Neural cell (in vitro differentiated cells): ENCODE data around the gene PCDHGA8. TPM values are rescaled to one million over a fixed set of nuclear protein-coding genes. Genes with fewer than 3 reads are reported as not detected.

ENCODE experiments used
- H2AFZ ChIP-seq: fragments of 200-600, 300-800 bp; sonication (generic), shearing (Covaris generic); 2 replicates; pipeline ENCODE4 v1.6.0; 2014; ENCODE audit warnings: low read depth, mild to moderate bottlenecking, antibody characterized with exemption, low read length, moderate library complexity
- H3F3A ChIP-seq: fragments of 200-600 bp; shearing (Covaris generic); 2 replicates; pipeline ENCODE4 v1.6.1; 2016; ENCODE audit warnings: mild to moderate bottlenecking, moderate library complexity, mixed read lengths, antibody characterized with exemption, low read length; ENCODE audit not compliant: insufficient read depth, poor library complexity, severe bottlenecking
- H3K27ac ChIP-seq: fragments of 200-600, 300-800 bp; sonication (generic), shearing (Covaris generic); 2 replicates; pipeline ENCODE4 v1.5.1; 2014; ENCODE audit warnings: mild to moderate bottlenecking, low read length, moderate library complexity
- H3K27me3 ChIP-seq: fragments of 300-800, 200-600 bp; sonication (generic), shearing (Covaris generic); 2 replicates; pipeline ENCODE4 v1.6.0; 2014; ENCODE audit warnings: mild to moderate bottlenecking, low read depth, low read length, moderate library complexity; ENCODE audit not compliant: insufficient read depth
- H3K36me3 ChIP-seq: fragments of 300-800, 200-600 bp; sonication (generic), shearing (Covaris generic); 2 replicates; pipeline ENCODE4 v1.5.1; 2014; ENCODE audit warnings: mild to moderate bottlenecking, antibody characterized with exemption, low read length, moderate library complexity; ENCODE audit not compliant: insufficient read depth
- H3K4me2 ChIP-seq: fragments of 300-800, 200-600 bp; sonication (generic), shearing (Covaris generic); 2 replicates; pipeline ENCODE4 v1.6.0; 2014; ENCODE audit warnings: mild to moderate bottlenecking, low read length
- H3K4me3 ChIP-seq: fragments of 300-800, 200-600 bp; sonication (generic), shearing (Covaris generic); 2 replicates; pipeline ENCODE4 v1.5.1; 2014; ENCODE audit warnings: mild to moderate bottlenecking, low read length, moderate library complexity
- H3K79me2 ChIP-seq: fragments of 200-600 bp; shearing (Covaris generic); replicated peaks from 2 replicates; pipeline ENCODE4 v1.6.0; 2014; ENCODE audit warnings: mild to moderate bottlenecking, low read length, moderate library complexity; ENCODE audit not compliant: insufficient read depth
- H3K9ac ChIP-seq: fragments of 300-800, 200-600 bp; sonication (generic), shearing (Covaris generic); 2 replicates; pipeline ENCODE4 v1.6.1; 2016; ENCODE audit warnings: mild to moderate bottlenecking, low read length, mixed read lengths
- H3K9me2 ChIP-seq: fragments of 200-600 bp; shearing (Covaris generic); 2 replicates; pipeline ENCODE4 v1.6.1; 2016; ENCODE audit warnings: mild to moderate bottlenecking, low read length, mixed read lengths; ENCODE audit not compliant: insufficient read depth
- H3K9me3 ChIP-seq: fragments of 200-600, 300-800 bp; sonication (generic), shearing (Covaris generic); 2 replicates; pipeline ENCODE4 v1.6.1; 2016; ENCODE audit warnings: mild to moderate bottlenecking, mixed run types, low read length, moderate library complexity, mixed read lengths
- H4K20me1 ChIP-seq: fragments of 200-600 bp; shearing (Covaris generic); 2 replicates; pipeline ENCODE4 v1.6.1; 2016; ENCODE audit warnings: mild to moderate bottlenecking, mixed run types; ENCODE audit not compliant: insufficient read depth
- CTCF ChIP-seq: fragments of 450-650 bp; IDR thresholded peaks from 2 replicates; pipeline ENCODE4 v1.5.1; 2014; ENCODE audit warnings: antibody characterized with exemption, mild to moderate bottlenecking, moderate library complexity; ENCODE audit not compliant: poor library complexity, severe bottlenecking
- EP300 ChIP-seq: fragments of 450-650 bp; conservative IDR thresholded peaks from 2 replicates; pipeline ENCODE4 v1.6.1; 2014; ENCODE audit warnings: antibody characterized with exemption, mild to moderate bottlenecking, moderate library complexity; ENCODE audit not compliant: poor library complexity, severe bottlenecking
- EZH2 ChIP-seq: fragments of 200-600, 300-800 bp; shearing (Covaris generic), sonication (generic); IDR thresholded peaks from 2 replicates; pipeline ENCODE4 v1.6.1; 2014; ENCODE audit warnings: antibody characterized with exemption, low read length, borderline replicate concordance, mild to moderate bottlenecking; ENCODE audit not compliant: insufficient read depth, poor library complexity, severe bottlenecking
- MXI1 ChIP-seq: fragments of 450-650 bp; conservative IDR thresholded peaks from 2 replicates; pipeline ENCODE4 v1.6.1; 2014; ENCODE audit warnings: antibody characterized with exemption, mild to moderate bottlenecking; ENCODE audit not compliant: poor library complexity, severe bottlenecking
- POLR2AphosphoS5 ChIP-seq: IDR thresholded peaks from 2 replicates; pipeline ENCODE4 v1.6.1; 2012
- RAD21 ChIP-seq: fragments of 450-650 bp; conservative IDR thresholded peaks from 2 replicates; pipeline ENCODE4 v1.6.1; 2014; ENCODE audit warnings: antibody characterized with exemption, mild to moderate bottlenecking, moderate library complexity
- SMC3 ChIP-seq: fragments of 450-650 bp; conservative IDR thresholded peaks from 2 replicates; pipeline ENCODE4 v1.6.1; 2014; ENCODE audit warnings: antibody characterized with exemption, mild to moderate bottlenecking, moderate library complexity; ENCODE audit not compliant: poor library complexity
- TAF1 ChIP-seq: IDR thresholded peaks from 2 replicates; pipeline ENCODE4 v1.6.1; 2012; ENCODE audit warnings: low read depth
- polyA plus RNA-seq: library from polyadenylated mRNA; depleted of rRNA; stranded (reverse); fragments of >200 nt; gene quantifications from 2 replicates; pipeline ENCODE4 v1.2.3, GENCODE V29; 2014
- TF ChIP-seq, protein P1 (sequence below): IDR thresholded peaks from 2 replicates; pipeline ENCODE4 v1.6.1; 2012; ENCODE audit warnings: borderline replicate concordance

Gene PCDHGA8
- polyA plus RNA-seq, 1 donor from 2014 or later, result 0.19 TPM

- TF ChIP-seq RAD21, result no peak
- no peak for TF ChIP-seq CTCF
- TF ChIP-seq EP300, result no peak
- TF ChIP-seq POLR2AphosphoS5, result no peak
- TF ChIP-seq TAF1, result no peak
- no peak for TF ChIP-seq EZH2
- TF ChIP-seq SMC3, result no peak
- no peak for TF ChIP-seq MXI1
- TF ChIP-seq, protein P1, sequence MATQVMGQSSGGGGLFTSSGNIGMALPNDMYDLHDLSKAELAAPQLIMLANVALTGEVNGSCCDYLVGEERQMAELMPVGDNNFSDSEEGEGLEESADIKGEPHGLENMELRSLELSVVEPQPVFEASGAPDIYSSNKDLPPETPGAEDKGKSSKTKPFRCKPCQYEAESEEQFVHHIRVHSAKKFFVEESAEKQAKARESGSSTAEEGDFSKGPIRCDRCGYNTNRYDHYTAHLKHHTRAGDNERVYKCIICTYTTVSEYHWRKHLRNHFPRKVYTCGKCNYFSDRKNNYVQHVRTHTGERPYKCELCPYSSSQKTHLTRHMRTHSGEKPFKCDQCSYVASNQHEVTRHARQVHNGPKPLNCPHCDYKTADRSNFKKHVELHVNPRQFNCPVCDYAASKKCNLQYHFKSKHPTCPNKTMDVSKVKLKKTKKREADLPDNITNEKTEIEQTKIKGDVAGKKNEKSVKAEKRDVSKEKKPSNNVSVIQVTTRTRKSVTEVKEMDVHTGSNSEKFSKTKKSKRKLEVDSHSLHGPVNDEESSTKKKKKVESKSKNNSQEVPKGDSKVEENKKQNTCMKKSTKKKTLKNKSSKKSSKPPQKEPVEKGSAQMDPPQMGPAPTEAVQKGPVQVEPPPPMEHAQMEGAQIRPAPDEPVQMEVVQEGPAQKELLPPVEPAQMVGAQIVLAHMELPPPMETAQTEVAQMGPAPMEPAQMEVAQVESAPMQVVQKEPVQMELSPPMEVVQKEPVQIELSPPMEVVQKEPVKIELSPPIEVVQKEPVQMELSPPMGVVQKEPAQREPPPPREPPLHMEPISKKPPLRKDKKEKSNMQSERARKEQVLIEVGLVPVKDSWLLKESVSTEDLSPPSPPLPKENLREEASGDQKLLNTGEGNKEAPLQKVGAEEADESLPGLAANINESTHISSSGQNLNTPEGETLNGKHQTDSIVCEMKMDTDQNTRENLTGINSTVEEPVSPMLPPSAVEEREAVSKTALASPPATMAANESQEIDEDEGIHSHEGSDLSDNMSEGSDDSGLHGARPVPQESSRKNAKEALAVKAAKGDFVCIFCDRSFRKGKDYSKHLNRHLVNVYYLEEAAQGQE, result no peak
- Histone ChIP-seq H4K20me1 (no peaks in the 10 kb centered on the region), H3K9me2 (no peaks in the 10 kb centered on the region), H3K27ac (no peak within 1 kb of the TSS), H3K36me3 (no peaks in the 10 kb centered on the region), H3K9me3 (peaks cover 10% of the 10 kb centered on the region), H3K4me3 (no peak within 1 kb of the TSS), H3K79me2 (no peaks in the 10 kb centered on the region), H3K9ac (no peak within 1 kb of the TSS), H3K27me3 (no peaks in the 10 kb centered on the region), H2AFZ (no peak within 1 kb of the TSS), H3F3A (no peaks in the 10 kb centered on the region), H3K4me2 (no peak within 1 kb of the TSS)
These were observed 49.0 kb upstream of the PCDHGA8 start, which contains the start of gene PCDHGA3 for GRCh38 chr5:141343242-141343952. Gene PCDHGA3, plus strand, starts transcription at chr5:141343829. Its CDS starts 205 bp downstream, at chr5:141344034.

DNA sequence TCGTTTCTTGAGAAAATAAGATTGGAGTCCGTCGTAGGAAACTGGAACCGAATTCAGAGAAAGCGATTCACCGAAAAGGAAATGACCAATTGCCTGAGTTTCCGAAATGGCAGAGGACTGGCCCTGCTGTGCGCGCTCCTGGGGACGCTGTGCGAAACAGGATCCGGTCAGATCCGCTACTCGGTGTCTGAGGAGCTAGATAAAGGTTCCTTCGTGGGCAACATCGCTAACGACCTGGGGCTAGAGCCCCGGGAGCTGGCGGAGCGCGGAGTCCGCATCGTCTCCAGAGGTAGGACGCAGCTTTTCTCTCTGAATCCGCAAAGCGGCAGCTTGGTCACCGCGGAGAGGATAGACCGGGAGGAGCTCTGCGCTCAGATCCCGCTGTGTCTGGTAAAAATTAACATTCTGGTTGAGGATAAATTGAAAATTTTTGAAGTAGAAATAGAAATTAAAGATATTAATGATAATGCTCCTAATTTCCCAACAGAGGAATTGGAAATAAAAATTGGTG lies 48.4 kb upstream of the PCDHGA8 start:
- Histone ChIP-seq H3K9me3 (peaks cover 10% of the 10 kb centered on the region), H4K20me1 (no peaks in the 10 kb centered on the region), H3K36me3 (no peaks in the 10 kb centered on the region), H3K9me2 (no peaks in the 10 kb centered on the region), H3K27me3 (no peaks in the 10 kb centered on the region), H3K79me2 (no peaks in the 10 kb centered on the region), H3K4me3 (no peak overlapping the region), H3F3A (no peaks in the 10 kb centered on the region), H3K27ac (no peak overlapping the region), H3K9ac (no peak overlapping the region), H3K4me2 (no peak overlapping the region), H2AFZ (no peak overlapping the region)
- TF ChIP-seq CTCF, result no peak
- TF ChIP-seq EZH2, result no peak
